ENCODE measurements around the gene GHRH. TPM values are rescaled to one million over a fixed set of nuclear protein-coding genes. Genes with fewer than 3 reads are reported as not detected.

Gene GHRH
- polyA plus RNA-seq, 1 experiment: not detected

DNA sequence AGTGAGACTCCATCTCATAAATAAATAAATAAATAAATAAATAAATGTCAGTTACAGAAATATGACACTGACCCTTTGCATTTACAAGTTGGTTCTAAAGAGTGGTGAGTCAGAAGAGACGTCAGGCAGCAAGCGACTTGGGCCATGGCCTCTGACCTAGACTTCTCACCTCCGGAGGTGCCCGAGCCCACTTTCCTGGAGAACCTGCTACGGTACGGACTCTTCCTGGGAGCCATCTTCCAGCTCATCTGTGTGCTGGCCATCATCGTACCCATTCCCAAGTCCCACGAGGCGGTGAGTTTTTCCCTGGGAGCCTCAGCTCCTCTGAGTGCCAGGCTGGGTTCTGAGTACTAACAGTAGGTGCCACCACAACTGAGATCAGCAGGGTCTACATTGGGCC lies 39.5 kb upstream of the GHRH start:
- peaks cover 5% of the 10 kb centered on the region for H3K36me3 ChIP-seq (ENCODE audit: control insufficient read depth, insufficient read depth, low read length)
- no peak overlapping the region for H3K4me3 ChIP-seq (ENCODE audit: low read depth, low read length)
- TF ChIP-seq CTCF (IDR thresholded peaks at IDR 0.05; ENCODE audit: insufficient read depth, low read depth, low read length): no peak
- DNase-seq (ENCODE audit: low read depth): no peak
- ChIA-PET CTCF (no interaction called here), POLR2A (no interaction called here)
- H3K27me3 ChIP-seq (ENCODE audit: control insufficient read depth, insufficient read depth, low read length): no peaks in the 10 kb centered on the region

DNA sequence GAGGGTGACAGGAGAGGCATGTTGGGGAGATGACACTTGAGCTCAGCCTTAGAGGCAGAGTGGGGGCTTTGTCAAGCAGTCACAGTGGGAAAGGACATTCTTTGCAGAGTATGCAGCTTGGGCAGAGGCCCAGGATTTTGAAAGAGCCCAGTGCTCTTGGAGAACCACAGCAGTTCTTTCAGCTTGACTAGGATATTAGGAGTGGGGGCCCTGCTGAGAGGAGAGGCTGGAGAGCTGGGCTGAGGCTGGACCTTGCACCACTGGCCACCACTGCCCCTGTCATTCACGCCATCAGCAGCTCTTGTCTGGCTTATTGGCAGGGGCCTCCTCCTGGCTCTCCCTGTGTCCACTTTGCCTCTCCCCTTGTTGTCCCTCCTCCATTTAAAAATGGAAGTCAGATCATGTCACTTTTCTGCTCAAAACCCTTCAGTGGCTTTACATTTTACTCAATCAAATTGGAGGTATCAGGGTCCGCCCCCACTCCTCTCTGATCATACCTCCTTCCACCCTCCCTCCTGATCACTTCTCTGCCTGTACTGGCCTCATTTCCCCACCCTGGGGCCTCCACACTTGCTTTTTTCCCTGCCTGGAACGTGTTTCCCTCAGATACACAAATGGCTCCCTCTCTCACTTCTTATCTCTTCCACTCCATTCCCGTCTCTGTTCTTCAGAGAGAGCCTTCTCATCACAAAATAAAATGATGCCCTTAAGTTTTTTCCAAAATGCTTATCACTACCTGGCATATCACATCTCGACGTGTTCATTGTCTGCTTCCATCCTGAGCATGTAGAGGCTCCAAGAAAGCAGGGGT lies 38.3 kb upstream of the GHRH start:
- ChIA-PET CTCF (interaction anchor here (0.8 to 1.2 kb wide), 3 partner anchors 12 to 85 kb away, joined by 3 to 5 read pairs (median 5); no protein-coding TSS in a partner anchor), POLR2A (interaction anchor here (0.6 kb wide), 1 partner anchor 22 kb away, joined by 3 read pairs; no protein-coding TSS in a partner anchor)
- peaks cover 5% of the 10 kb centered on the region for H3K36me3 ChIP-seq (ENCODE audit: control insufficient read depth, insufficient read depth, low read length)

DNA sequence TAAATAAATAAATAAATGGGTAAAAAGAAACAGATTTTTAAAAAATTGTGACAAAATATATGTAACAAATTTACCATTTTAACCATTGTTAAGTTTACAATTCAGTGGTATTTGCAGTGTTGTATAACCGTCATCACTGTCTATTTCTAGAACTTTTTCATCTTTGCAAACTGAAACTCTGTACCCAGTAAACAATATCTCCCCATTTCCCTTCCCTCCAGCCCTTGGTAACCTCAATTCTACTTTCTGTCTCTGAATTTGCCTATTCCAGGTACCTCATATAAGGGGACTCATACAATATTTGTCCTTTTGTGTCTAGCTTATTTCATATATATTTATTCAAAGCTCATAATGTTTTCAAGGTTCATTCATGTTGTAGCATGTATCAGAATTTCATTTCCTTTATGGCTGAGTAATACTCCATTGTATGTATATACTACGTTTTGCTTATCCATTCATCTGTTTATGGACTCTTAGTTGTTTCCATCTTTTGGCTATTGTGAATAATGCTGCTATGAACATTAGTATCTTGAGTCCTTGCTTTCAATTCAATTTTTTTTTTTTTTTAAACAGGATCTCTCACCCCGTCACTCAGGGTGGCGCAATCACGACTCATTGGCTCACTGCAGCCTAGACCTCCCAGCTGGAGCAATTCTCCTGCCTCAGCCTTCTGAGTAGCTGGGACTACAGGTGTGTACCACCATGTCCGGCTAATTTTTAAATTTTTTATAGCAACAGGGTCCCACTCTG lies 36.8 kb upstream of the GHRH start:
- CTCF ChIA-PET: interaction anchor here (1.2 kb wide), 1 partner anchor 86 kb away, joined by 5 read pairs; no protein-coding TSS in a partner anchor
- no peak overlapping the region for H3K4me3 ChIP-seq (ENCODE audit: low read depth, low read length)
- H3K36me3 ChIP-seq (ENCODE audit: control insufficient read depth, insufficient read depth, low read length): peaks cover 5% of the 10 kb centered on the region
- TF ChIP-seq CTCF (IDR thresholded peaks at IDR 0.05; ENCODE audit: insufficient read depth, low read depth, low read length): no peak
- POLR2A ChIA-PET: no interaction called here
- H3K27me3 ChIP-seq (ENCODE audit: control insufficient read depth, insufficient read depth, low read length): no peaks in the 10 kb centered on the region
- no peak for DNase-seq (ENCODE audit: low read depth)

More for the DNA sequence above, 38.3 kb upstream of the GHRH start:
- Histone ChIP-seq H3K27me3 (ENCODE audit: control insufficient read depth, insufficient read depth, low read length) (no peaks in the 10 kb centered on the region), H3K4me3 (ENCODE audit: low read depth, low read length) (no peak overlapping the region)
- no peak for TF ChIP-seq CTCF (IDR thresholded peaks at IDR 0.05; ENCODE audit: insufficient read depth, low read depth, low read length)
- no peak for DNase-seq (ENCODE audit: low read depth)

DNA sequence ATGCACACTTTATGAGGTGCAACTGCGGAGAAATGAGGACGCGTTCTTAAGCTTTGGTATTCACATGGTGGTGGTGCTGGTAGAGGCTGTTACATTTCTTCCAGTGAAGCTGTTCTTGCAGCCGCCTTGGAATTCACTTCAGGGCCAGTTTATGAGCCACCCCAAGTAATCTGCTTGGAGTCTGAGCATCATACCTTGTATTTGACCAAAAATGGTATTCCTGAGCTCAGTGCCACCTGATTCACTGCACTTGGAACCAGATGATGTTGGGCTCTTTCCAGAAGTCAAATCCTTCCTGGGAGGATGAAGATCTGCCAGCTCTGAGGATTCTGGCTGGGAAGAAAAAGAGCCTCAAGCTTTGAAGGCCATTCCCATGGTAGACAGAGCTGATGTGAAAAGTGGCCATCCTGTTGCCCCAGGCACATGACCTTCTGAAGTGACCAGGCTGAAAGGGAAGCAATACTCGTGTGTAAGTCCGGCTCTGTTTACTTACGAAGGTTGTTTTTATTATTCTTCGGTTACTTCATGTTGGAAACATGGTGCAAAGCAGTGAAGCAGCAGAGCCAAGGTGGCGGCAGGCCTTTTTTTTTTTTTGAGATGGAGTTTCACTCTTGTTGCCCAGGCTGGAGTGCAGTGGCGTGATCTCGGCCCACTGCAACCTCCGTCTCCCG lies 35.6 kb upstream of the GHRH start:
- H3K4me3 ChIP-seq (ENCODE audit: low read depth, low read length): no peak overlapping the region
- H3K27me3 ChIP-seq (ENCODE audit: control insufficient read depth, insufficient read depth, low read length): no peaks in the 10 kb centered on the region
- TF ChIP-seq CTCF (IDR thresholded peaks at IDR 0.05; ENCODE audit: insufficient read depth, low read depth, low read length): no peak
- DNase-seq (ENCODE audit: low read depth): peak; percentile 91
- CTCF ChIA-PET: interaction anchor here (0.8 to 1.2 kb wide), 6 partner anchors 16 to 88 kb away, joined by 3 to 6 read pairs (median 4); no protein-coding TSS in a partner anchor
- peaks cover 5% of the 10 kb centered on the region for H3K36me3 ChIP-seq (ENCODE audit: control insufficient read depth, insufficient read depth, low read length)
- POLR2A ChIA-PET: interaction anchor here (0.5 to 0.6 kb wide), 3 partner anchors 30 to 115 kb away, joined by 3 to 8 read pairs (median 3); no protein-coding TSS in a partner anchor
